ENCODE data around the gene TUNAR.

- TF ChIP-seq CTCF (IDR thresholded peaks at IDR 0.05), result no peak
- TF ChIP-seq POLR2A (IDR thresholded peaks at IDR 0.05), result no peak
Observed at GRCh38 chr14:95871531-95871930, 5.1 kb upstream of the TUNAR start.
